HCT116 (cell line): ENCODE results near the gene DPP10. TPM values are rescaled to one million over a fixed set of nuclear protein-coding genes. Genes with fewer than 3 reads are reported as not detected.

Experiments
- ATAC-seq: fragments of 200-7000 bp; cut with Tn5 transposase; 2 replicates; pipeline ENCODE4 v1.9.1; 2020; ENCODE audit warnings: mild to moderate bottlenecking, moderate library complexity
- BruUV-seq: library from RNA; stranded (reverse); fragments of 400-500 nt; replicated peaks from 2 replicates; lab custom pipeline; 2021; lab: Mats Ljungman, UMichigan
- CTCF ChIA-PET: fragments of 300-600 bp; sonication (Branson Sonifier 250); formaldehyde crosslinking; loops from one replicate; lab custom pipeline; 2021; ENCODE audit warnings: antibody characterized with exemption; lab: Charles Lee
- POLR2A ChIA-PET: fragments of 300-600, 350-600 bp; sonication (Branson Sonifier 250); formaldehyde crosslinking; loops from one replicate; lab custom pipeline; 2021; ENCODE audit warnings: antibody characterized with exemption; lab: Charles Lee
- RAD21 ChIA-PET, 2 experiments: fragments of 300-600 bp; sonication (Branson Sonifier 250); formaldehyde crosslinking; loops; one replicate each; lab custom pipeline; 2023; ENCODE audit warnings: low total read pairs in 2 of 2; ENCODE audit not compliant: uncharacterized antibody in 2 of 2, unreplicated experiment in 2 of 2, low non-redundant PET in 1 of 2; lab: Charles Lee
- DNase-seq: peaks from one replicate; pipeline ENCODE4 v3.0.0-alpha.2; 2010; ENCODE audit warnings: low read depth, low spot score
- H2AFZ ChIP-seq: fragments of 200-600 bp; shearing (Covaris generic), sonication (generic); 2 replicates; pipeline ENCODE4 v1.6.1; 2017; ENCODE audit warnings: low read depth, mixed run types, mixed read lengths, antibody characterized with exemption, low read length; ENCODE audit not compliant: poor library complexity, severe bottlenecking
- H3K27ac ChIP-seq: 2 replicates; pipeline ENCODE4 v1.5.1; 2012; ENCODE audit warnings: low read depth, low read length
- H3K27me3 ChIP-seq: fragments of 200-600 bp; sonication (generic); 2 replicates; pipeline ENCODE4 v1.6.1; 2016; ENCODE audit warnings: mixed run types, low read length, mixed read lengths; ENCODE audit not compliant: insufficient read depth
- H3K36me3 ChIP-seq, 2 experiments: fragments of 200-500 bp in 1 of 2; fragments of 200-600 bp in 1 of 2; sonication (Bioruptor generic) in 1 of 2; sonication (generic) in 1 of 2; 2 replicates each; pipeline versions ENCODE4 v1.5.1 to v1.6.1; 2014 to 2016; ENCODE audit warnings: low read length in 2 of 2, inconsistent platforms in 1 of 2, mixed read lengths in 1 of 2, mixed run types in 1 of 2; ENCODE audit not compliant: insufficient read depth in 2 of 2, control insufficient read depth in 1 of 2
- H3K4me1 ChIP-seq, 2 experiments: fragments of 200-600 bp in 1 of 2; sonication (generic) in 1 of 2; 2 replicates each; pipeline versions ENCODE4 v1.5.1 to v1.6.1; 2012 to 2017; ENCODE audit warnings: low read length in 2 of 2, inconsistent platforms in 1 of 2, mild to moderate bottlenecking in 1 of 2, mixed read lengths in 1 of 2, mixed run types in 1 of 2, moderate library complexity in 1 of 2; ENCODE audit not compliant: insufficient read depth in 2 of 2, control insufficient read depth in 1 of 2
- H3K4me2 ChIP-seq: fragments of 200-600 bp; sonication (generic); 2 replicates; pipeline ENCODE4 v1.6.1; 2017; ENCODE audit warnings: mixed run types, low read length, mixed read lengths
- H3K4me3 ChIP-seq, 2 experiments: fragments of 200-600 bp in 1 of 2; sonication (generic) in 1 of 2; replicated peaks in 1 of 2; 2 replicates each; pipeline ENCODE4 v1.5.1; 2011 to 2016; ENCODE audit warnings: low read length in 2 of 2, control low read depth in 1 of 2, low read depth in 1 of 2, mild to moderate bottlenecking in 1 of 2, mixed read lengths in 1 of 2, mixed run types in 1 of 2
- H3K79me2 ChIP-seq: fragments of 200-600 bp; sonication (generic); 2 replicates; pipeline ENCODE4 v1.6.1; 2017; ENCODE audit warnings: mild to moderate bottlenecking, mixed run types, low read length, moderate library complexity, mixed read lengths; ENCODE audit not compliant: insufficient read depth
- H3K9ac ChIP-seq: fragments of 200-600 bp; sonication (generic); 2 replicates; pipeline ENCODE4 v1.6.1; 2016; ENCODE audit warnings: low read length, mixed read lengths
- H3K9me2 ChIP-seq: fragments of 200-600 bp; sonication (generic), shearing (Covaris generic); 2 replicates; pipeline ENCODE4 v1.6.1; 2017; ENCODE audit warnings: mixed run types, mild to moderate bottlenecking, moderate library complexity; ENCODE audit not compliant: insufficient read depth
- H3K9me3 ChIP-seq, 2 experiments: fragments of 200-500 bp in 1 of 2; fragments of 200-600 bp in 1 of 2; sonication (Bioruptor generic) in 1 of 2; sonication (generic) in 1 of 2; 2 replicates each; pipeline ENCODE4 v1.6.1; 2014 to 2017; ENCODE audit warnings: low read length in 2 of 2, mixed read lengths in 2 of 2, inconsistent platforms in 1 of 2, low read depth in 1 of 2, mild to moderate bottlenecking in 1 of 2, mixed run types in 1 of 2, moderate library complexity in 1 of 2; ENCODE audit not compliant: control insufficient read depth in 1 of 2, insufficient read depth in 1 of 2
- H4K20me1 ChIP-seq: fragments of 200-600 bp; sonication (generic), shearing (Covaris generic); 2 replicates; pipeline ENCODE4 v1.6.1; 2017; ENCODE audit warnings: mixed run types, mild to moderate bottlenecking, moderate library complexity; ENCODE audit not compliant: insufficient read depth
- ATF3 ChIP-seq: IDR thresholded peaks from 2 replicates; pipeline ENCODE4 v1.6.1; 2012
- CBX3 ChIP-seq: IDR thresholded peaks from 2 replicates; pipeline ENCODE4 v1.6.1; 2012; ENCODE audit warnings: low read depth
- EZH2 ChIP-seq: fragments of 200-600 bp; sonication (generic); IDR thresholded peaks from 2 replicates; pipeline ENCODE4 v1.6.1; 2017; ENCODE audit warnings: antibody characterized with exemption, mixed run types
- EZH2phosphoT487 ChIP-seq: fragments of 200-600 bp; IDR thresholded peaks from 2 replicates; pipeline ENCODE4 v1.6.1; 2018; ENCODE audit warnings: antibody characterized with exemption, borderline replicate concordance
- FOSL1 ChIP-seq: IDR thresholded peaks from 2 replicates; pipeline ENCODE4 v1.6.1; 2012; ENCODE audit warnings: low read depth
- MAX ChIP-seq: IDR thresholded peaks from 2 replicates; pipeline ENCODE4 v1.6.1; 2012
- POLR2A ChIP-seq: IDR thresholded peaks from 2 replicates; pipeline ENCODE4 v1.7.0; 2011; ENCODE audit warnings: borderline replicate concordance; ENCODE audit not compliant: insufficient read depth, insufficient read length; ENCODE audit errors: extremely low read depth
- POLR2AphosphoS5 ChIP-seq: IDR thresholded peaks from 2 replicates; pipeline ENCODE4 v1.6.1; 2011; ENCODE audit warnings: mild to moderate bottlenecking, low read depth, low read length, moderate library complexity
- RAD21 ChIP-seq: IDR thresholded peaks from 2 replicates; pipeline ENCODE4 v1.6.1; 2012; ENCODE audit warnings: low read depth, mild to moderate bottlenecking
- REST ChIP-seq: IDR thresholded peaks from 2 replicates; pipeline ENCODE4 v1.6.1; 2012; ENCODE audit warnings: low read depth
- SIN3A ChIP-seq: IDR thresholded peaks from 2 replicates; pipeline ENCODE4 v1.6.1; 2012; ENCODE audit warnings: low read depth
- SRF ChIP-seq: IDR thresholded peaks from 2 replicates; pipeline ENCODE4 v1.6.1; 2012; ENCODE audit warnings: low read depth
- YY1 ChIP-seq: IDR thresholded peaks from 2 replicates; pipeline ENCODE4 v1.6.1; 2011; ENCODE audit warnings: low read length, low read depth, moderate library complexity, mild to moderate bottlenecking; ENCODE audit not compliant: insufficient replicate concordance; ENCODE audit errors: extremely low read depth
- ZBTB33 ChIP-seq: IDR thresholded peaks from 2 replicates; pipeline ENCODE4 v1.6.1; 2011; ENCODE audit warnings: mild to moderate bottlenecking, low read length, moderate library complexity; ENCODE audit not compliant: insufficient replicate concordance; ENCODE audit errors: extremely low read depth
- ZNF274 ChIP-seq: fragments of 200-500 bp; sonication (Bioruptor generic); IDR thresholded peaks from 2 replicates; pipeline ENCODE4 v1.6.1; 2014; ENCODE audit warnings: mild to moderate bottlenecking, low read depth, low read length, inconsistent platforms
- intact Hi-C: fragments of 100-400 bp; cut with micrococcal nuclease; formaldehyde crosslinking; loops from 2 replicates; pipeline ENCODE4 v1.10.0; 2022
- total RNA-seq: library from RNA; stranded (reverse); gene quantifications from one replicate; pipeline ENCODE4 v1.2.1, GENCODE V29; 2021; ENCODE audit not compliant: unreplicated experiment

The DPP10 gene
- total RNA-seq, 1 experiment from 2014 or later: not detected

DNA sequence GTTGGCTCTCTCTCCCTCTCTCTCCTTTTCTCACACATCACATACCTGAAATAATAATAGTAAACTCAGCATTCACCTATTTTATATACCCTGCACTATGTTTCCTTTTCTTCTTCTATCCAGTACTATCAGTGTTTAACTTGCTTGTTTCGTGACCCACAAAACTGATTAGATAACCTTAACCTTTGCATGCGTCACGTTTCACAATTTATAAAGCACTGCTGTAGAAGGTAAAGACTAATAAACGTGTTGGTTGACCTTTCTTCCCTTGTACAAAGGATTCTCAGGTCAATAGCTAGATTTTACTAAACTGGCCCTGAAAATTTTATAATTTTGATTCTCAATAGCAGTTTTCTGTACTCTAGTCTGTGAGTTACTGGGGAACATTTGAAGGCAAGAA lies 791.7 kb downstream of the DPP10 start:
- RAD21 ChIA-PET: no interaction called here
- TF ChIP-seq YY1: no peak
- TF ChIP-seq, all 23 proteins: peak for 0
- Histone ChIP-seq H3K79me2 (no peaks in the 10 kb centered on the region), H3K9ac (no peak overlapping the region), H4K20me1 (no peaks in the 10 kb centered on the region), H3K27me3 (no peaks in the 10 kb centered on the region), H3K4me1 (no peaks in the 10 kb centered on the region), H3K4me3 (no peak overlapping the region), H3K27ac (no peak overlapping the region), H3K36me3 (no peaks in the 10 kb centered on the region), H3K9me3 (peaks cover 0 to 11% of the 10 kb centered on the region in 2 experiments; a peak in 1 of 4 replicates), H3K9me2 (no peaks in the 10 kb centered on the region), H3K4me2 (no peak overlapping the region), H2AFZ (no peak overlapping the region)
- ChIA-PET POLR2A (no interaction called here), CTCF (no interaction called here)
- BruUV-seq: no TSS peak
- ATAC-seq (no peak), DNase-seq (no peak)
- intact Hi-C loops: no loop called here

GRCh38 chr2:115234737-115235136 lies 792.3 kb downstream of the DPP10 start:
- DNase-seq (no peak), ATAC-seq (no peak)
- H3K9me2 ChIP-seq: no peaks in the 10 kb centered on the region
- CTCF ChIA-PET: no interaction called here
- H3K4me2 ChIP-seq: no peak overlapping the region
- no peak overlapping the region for H2AFZ ChIP-seq
- no peak overlapping the region for H3K4me3 ChIP-seq
- H3K9ac ChIP-seq: no peak overlapping the region
- peaks cover 0 to 11% of the 10 kb centered on the region in 2 experiments; a peak in 1 of 4 replicates for H3K9me3 ChIP-seq
- no peaks in the 10 kb centered on the region for H4K20me1 ChIP-seq
- no TSS peak for BruUV-seq
- intact Hi-C loops: no loop called here
- no peaks in the 10 kb centered on the region for H3K27me3 ChIP-seq
- no peaks in the 10 kb centered on the region for H3K36me3 ChIP-seq
- RAD21 ChIA-PET: no interaction called here
- POLR2A ChIA-PET: no interaction called here
- TF ChIP-seq ZNF274 (no peak), ATF3 (no peak), POLR2AphosphoS5 (no peak), POLR2A (no peak), FOSL1 (no peak), YY1 (no peak), SRF (no peak), MAX (no peak), REST (no peak), RAD21 (no peak), CBX3 (no peak), EZH2phosphoT487 (no peak), ZBTB33 (no peak), SIN3A (no peak), EZH2 (no peak)
- TF ChIP-seq, all 23 proteins: peak for 0
- Histone ChIP-seq H3K4me1 (no peaks in the 10 kb centered on the region), H3K27ac (no peak overlapping the region), H3K79me2 (no peaks in the 10 kb centered on the region)
